Measurements from ENCODE around the gene CADPS. TPM values are rescaled to one million over a fixed set of nuclear protein-coding genes. Genes with fewer than 3 reads are reported as not detected.

CADPS gene
- polyA plus RNA-seq, 3 donors, result not detected

DNA sequence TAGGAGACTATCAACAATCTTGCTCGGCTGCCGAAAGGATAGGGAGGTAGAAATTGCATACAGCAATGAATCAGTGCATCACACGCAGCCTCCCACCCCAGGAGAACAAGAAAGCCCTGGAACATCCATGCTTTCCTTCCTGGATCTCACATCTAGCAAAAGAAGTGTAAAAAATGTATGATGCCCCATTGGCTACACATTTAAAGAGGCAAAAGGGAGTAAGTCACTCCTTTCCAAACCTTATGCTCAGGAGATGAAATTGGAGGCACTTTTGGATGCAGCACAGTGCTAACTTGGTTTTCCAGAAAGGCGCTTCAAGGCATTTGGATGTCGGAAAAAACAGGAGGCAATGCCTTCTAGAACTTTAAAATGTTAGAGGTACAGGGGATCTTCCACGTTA is 469.6 kb downstream of the CADPS start:
- H3K27me3 Mint-ChIP-seq (ENCODE audit: low read depth in 3 of 3), result peaks cover 0 to 3% (median 2%) of the 10 kb centered on the region in 3 donors
- no peak for DNase-seq
- H3K36me3 Mint-ChIP-seq, result no peaks in the 10 kb centered on the region
- H3K9me3 Mint-ChIP-seq, result peaks cover 0 to 2% (median 0%) of the 10 kb centered on the region in 7 donors
- no peak overlapping the region for H3K27ac Mint-ChIP-seq
- Histone ChIP-seq H3K4me3 (replicated peaks in 1 of 3; ENCODE audit: low read depth in 2 of 3, low read length in 3 of 3) (no peak overlapping the region), H3K9ac (ENCODE audit: insufficient read depth, low read length, poor library complexity, severe bottlenecking) (no peak overlapping the region), H3K79me2 (ENCODE audit: insufficient read depth, low read length) (no peaks in the 10 kb centered on the region), H2AFZ (ENCODE audit: insufficient read depth, low read depth, low read length, poor library complexity, severe bottlenecking) (no peak overlapping the region), H3K4me1 (ENCODE audit: control insufficient read depth in 1 of 2, insufficient read depth in 2 of 2, low read length in 2 of 2) (no peaks in the 10 kb centered on the region), H4K20me1 (ENCODE audit: insufficient read depth, low read length) (no peaks in the 10 kb centered on the region), H3K27ac (ENCODE audit: low read depth in 1 of 2, low read length in 2 of 2) (no peak overlapping the region), H3K36me3 (replicated peaks in 1 of 2; ENCODE audit: control insufficient read depth in 1 of 2, insufficient read depth in 2 of 2, low read length in 2 of 2) (no peaks in the 10 kb centered on the region), H3K4me2 (replicated peaks; ENCODE audit: extremely low read depth, low read length, poor library complexity, severe bottlenecking) (no peak overlapping the region), H3K27me3 (ENCODE audit: control insufficient read depth in 2 of 2, insufficient read depth in 2 of 2, low read length in 2 of 2) (no peaks in the 10 kb centered on the region), H3K9me3 (replicated peaks in 1 of 2; ENCODE audit: control insufficient read depth in 1 of 2, insufficient read depth in 1 of 2, low read length in 2 of 2) (no peaks in the 10 kb centered on the region)
- no peaks in the 10 kb centered on the region for H3K4me1 Mint-ChIP-seq
- whole genome bisulfite sequencing (ENCODE audit: insufficient coverage), result 92% methylated on average over 2 of the region's 6 CpGs
- no peak overlapping the region for H3K4me3 Mint-ChIP-seq
- intact Hi-C loops (cut with micrococcal nuclease), result no loop called here
- TF ChIP-seq, protein P1, sequence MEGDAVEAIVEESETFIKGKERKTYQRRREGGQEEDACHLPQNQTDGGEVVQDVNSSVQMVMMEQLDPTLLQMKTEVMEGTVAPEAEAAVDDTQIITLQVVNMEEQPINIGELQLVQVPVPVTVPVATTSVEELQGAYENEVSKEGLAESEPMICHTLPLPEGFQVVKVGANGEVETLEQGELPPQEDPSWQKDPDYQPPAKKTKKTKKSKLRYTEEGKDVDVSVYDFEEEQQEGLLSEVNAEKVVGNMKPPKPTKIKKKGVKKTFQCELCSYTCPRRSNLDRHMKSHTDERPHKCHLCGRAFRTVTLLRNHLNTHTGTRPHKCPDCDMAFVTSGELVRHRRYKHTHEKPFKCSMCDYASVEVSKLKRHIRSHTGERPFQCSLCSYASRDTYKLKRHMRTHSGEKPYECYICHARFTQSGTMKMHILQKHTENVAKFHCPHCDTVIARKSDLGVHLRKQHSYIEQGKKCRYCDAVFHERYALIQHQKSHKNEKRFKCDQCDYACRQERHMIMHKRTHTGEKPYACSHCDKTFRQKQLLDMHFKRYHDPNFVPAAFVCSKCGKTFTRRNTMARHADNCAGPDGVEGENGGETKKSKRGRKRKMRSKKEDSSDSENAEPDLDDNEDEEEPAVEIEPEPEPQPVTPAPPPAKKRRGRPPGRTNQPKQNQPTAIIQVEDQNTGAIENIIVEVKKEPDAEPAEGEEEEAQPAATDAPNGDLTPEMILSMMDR (IDR thresholded peaks at IDR 0.05), result no peak

DNA sequence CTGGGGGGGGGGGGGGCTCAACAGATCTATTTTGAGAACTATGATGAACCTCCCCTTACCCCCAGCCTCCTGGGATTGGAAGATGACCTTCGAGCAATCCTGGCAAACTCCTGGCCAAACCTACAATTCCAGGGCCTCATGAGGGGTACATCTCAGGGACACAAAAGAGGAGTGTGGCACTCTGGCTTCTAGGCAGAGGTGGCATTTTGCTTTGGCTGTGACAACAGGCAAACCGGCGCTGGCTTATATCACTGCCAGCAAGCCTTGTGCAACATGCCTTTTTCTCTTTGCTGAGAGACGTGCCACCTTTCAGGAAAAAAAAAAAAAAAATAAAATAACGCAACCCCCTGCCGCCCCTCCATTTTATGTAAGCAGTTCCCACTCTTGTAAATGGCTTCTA is 470.1 kb downstream of the CADPS start:
- Histone ChIP-seq H3K9me3 (replicated peaks in 1 of 2; ENCODE audit: control insufficient read depth in 1 of 2, insufficient read depth in 1 of 2, low read length in 2 of 2) (no peaks in the 10 kb centered on the region), H2AFZ (ENCODE audit: insufficient read depth, low read depth, low read length, poor library complexity, severe bottlenecking) (no peak overlapping the region), H3K4me3 (replicated peaks in 1 of 3; ENCODE audit: low read depth in 2 of 3, low read length in 3 of 3) (no peak overlapping the region), H3K79me2 (ENCODE audit: insufficient read depth, low read length) (no peaks in the 10 kb centered on the region), H3K4me2 (replicated peaks; ENCODE audit: extremely low read depth, low read length, poor library complexity, severe bottlenecking) (no peak overlapping the region), H3K4me1 (ENCODE audit: control insufficient read depth in 1 of 2, insufficient read depth in 2 of 2, low read length in 2 of 2) (no peaks in the 10 kb centered on the region), H4K20me1 (ENCODE audit: insufficient read depth, low read length) (no peaks in the 10 kb centered on the region), H3K36me3 (replicated peaks in 1 of 2; ENCODE audit: control insufficient read depth in 1 of 2, insufficient read depth in 2 of 2, low read length in 2 of 2) (no peaks in the 10 kb centered on the region), H3K27me3 (ENCODE audit: control insufficient read depth in 2 of 2, insufficient read depth in 2 of 2, low read length in 2 of 2) (no peaks in the 10 kb centered on the region), H3K9ac (ENCODE audit: insufficient read depth, low read length, poor library complexity, severe bottlenecking) (no peak overlapping the region), H3K27ac (ENCODE audit: low read depth in 1 of 2, low read length in 2 of 2) (no peak overlapping the region)
- Mint-ChIP-seq H3K4me1 (no peaks in the 10 kb centered on the region), H3K4me3 (no peak overlapping the region), H3K27me3 (ENCODE audit: low read depth in 3 of 3) (peaks cover 0 to 5% (median 2%) of the 10 kb centered on the region in 3 donors), H3K27ac (no peak overlapping the region), H3K36me3 (no peaks in the 10 kb centered on the region), H3K9me3 (peaks cover 0 to 3% (median 0%) of the 10 kb centered on the region in 7 donors)
- DNase-seq, result no peak
- intact Hi-C loops (cut with micrococcal nuclease), result no loop called here
- 85% methylated on average over 2 of the region's 6 CpGs for WGBS (ENCODE audit: insufficient coverage)
- TF ChIP-seq, protein P1 (IDR thresholded peaks at IDR 0.05), result no peak
